ENCODE data around the gene CCDC82.

DNA sequence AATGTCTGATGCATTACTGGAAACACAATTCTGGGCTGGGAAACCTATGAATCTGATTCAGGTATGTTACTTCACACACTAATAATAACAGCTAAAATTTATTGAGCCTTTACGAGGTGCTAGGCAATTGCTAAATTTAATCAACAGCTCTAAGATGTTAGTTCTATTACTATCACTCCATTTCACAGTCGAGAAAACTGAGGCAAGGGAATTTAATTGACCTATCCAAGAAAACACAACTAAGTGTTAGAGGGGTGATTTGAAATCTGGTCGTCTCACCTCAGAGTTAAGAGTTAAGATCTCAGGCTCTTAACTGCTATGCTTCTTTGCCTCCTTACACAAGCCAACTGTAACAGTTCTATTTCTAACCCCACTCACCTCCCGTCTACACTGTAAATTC lies 55.5 kb downstream of the CCDC82 start:
- TF ChIP-seq, protein P1, sequence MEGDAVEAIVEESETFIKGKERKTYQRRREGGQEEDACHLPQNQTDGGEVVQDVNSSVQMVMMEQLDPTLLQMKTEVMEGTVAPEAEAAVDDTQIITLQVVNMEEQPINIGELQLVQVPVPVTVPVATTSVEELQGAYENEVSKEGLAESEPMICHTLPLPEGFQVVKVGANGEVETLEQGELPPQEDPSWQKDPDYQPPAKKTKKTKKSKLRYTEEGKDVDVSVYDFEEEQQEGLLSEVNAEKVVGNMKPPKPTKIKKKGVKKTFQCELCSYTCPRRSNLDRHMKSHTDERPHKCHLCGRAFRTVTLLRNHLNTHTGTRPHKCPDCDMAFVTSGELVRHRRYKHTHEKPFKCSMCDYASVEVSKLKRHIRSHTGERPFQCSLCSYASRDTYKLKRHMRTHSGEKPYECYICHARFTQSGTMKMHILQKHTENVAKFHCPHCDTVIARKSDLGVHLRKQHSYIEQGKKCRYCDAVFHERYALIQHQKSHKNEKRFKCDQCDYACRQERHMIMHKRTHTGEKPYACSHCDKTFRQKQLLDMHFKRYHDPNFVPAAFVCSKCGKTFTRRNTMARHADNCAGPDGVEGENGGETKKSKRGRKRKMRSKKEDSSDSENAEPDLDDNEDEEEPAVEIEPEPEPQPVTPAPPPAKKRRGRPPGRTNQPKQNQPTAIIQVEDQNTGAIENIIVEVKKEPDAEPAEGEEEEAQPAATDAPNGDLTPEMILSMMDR (IDR thresholded peaks at IDR 0.05): no peak
- no peak for TF ChIP-seq EZH2 (IDR thresholded peaks at IDR 0.05; ENCODE audit: borderline replicate concordance, insufficient read depth, low read depth, low read length, poor library complexity, severe bottlenecking)

All from B cell (primary cell).